ENCODE results near the gene AMTN.

- TF ChIP-seq YY1 (IDR thresholded peaks at IDR 0.05; ENCODE audit: low read depth), result no peak
- TF ChIP-seq FOXM1 (IDR thresholded peaks at IDR 0.05; ENCODE audit: borderline replicate concordance, low read depth), result no peak
- TF ChIP-seq TAF1 (IDR thresholded peaks at IDR 0.05; ENCODE audit: low read depth), result no peak
These were observed 26.0 kb downstream of the AMTN start for GRCh38 chr4:70544279-70544868.

Data from Ishikawa (cell line).